Gastrocnemius medialis (tissue), 4 donors: Measurements from ENCODE around the gene ZNF521. TPM values are rescaled to one million over a fixed set of nuclear protein-coding genes. Genes with fewer than 3 reads are reported as not detected.

Experiments
- ATAC-seq, 2 donors: fragments of 150-250 bp; one replicate each; pipeline ENCODE4 v1.9.1; 2016
- DNase-seq, 2 donors: peaks; one replicate each; pipeline ENCODE4 v3.0.0-alpha.2; 2019
- H3K27ac ChIP-seq, 4 donors: fragments of 200-600 bp; sonication (generic); 1 replicate in 1 of 4; 2 replicates in 3 of 4; pipeline ENCODE4 v1.5.1; 2016 to 2018; ENCODE audit warnings: mild to moderate bottlenecking in 2 of 4, moderate library complexity in 1 of 4
- H3K27me3 ChIP-seq, 3 donors: fragments of 200-600 bp; sonication (generic) in 2 of 3; 1 replicate in 1 of 3; 2 replicates in 2 of 3; pipeline versions ENCODE4 v1.5.1 to v1.6.0; 2016 to 2019; ENCODE audit warnings: mild to moderate bottlenecking in 1 of 3, moderate library complexity in 1 of 3
- H3K36me3 ChIP-seq, 2 donors: fragments of 200-600 bp; sonication (generic) in 1 of 2; one replicate each; pipeline ENCODE4 v1.5.1; 2017 to 2018
- H3K4me1 ChIP-seq, 2 donors: fragments of 200-600 bp; sonication (generic) in 1 of 2; one replicate each; pipeline ENCODE4 v1.5.1; 2016 to 2017; ENCODE audit warnings: mild to moderate bottlenecking in 2 of 2
- H3K4me3 ChIP-seq, 4 donors: fragments of 200-600 bp; sonication (generic) in 3 of 4; 1 replicate in 1 of 4; 2 replicates in 3 of 4; pipeline ENCODE4 v1.5.1; 2016 to 2019; ENCODE audit warnings: mild to moderate bottlenecking in 2 of 4
- H3K9me3 ChIP-seq, 3 donors: fragments of 200-600 bp; sonication (generic) in 2 of 3; 1 replicate in 1 of 3; 2 replicates in 2 of 3; pipeline ENCODE4 v1.5.1; 2016 to 2019
- POLR2A ChIP-seq, 2 donors: fragments of 450-650 bp; IDR thresholded peaks; one replicate each; pipeline ENCODE4 v1.6.1; 2017; ENCODE audit warnings: antibody characterized with exemption in 2 of 2, mild to moderate bottlenecking in 2 of 2, moderate library complexity in 2 of 2
- in situ Hi-C, 4 donors: fragments of 200-750 bp; cut with MboI; loops; one replicate each; pipeline versions ENCODE4 v1.15.0 to v1.8.0; 2017; ENCODE audit warnings: low sequenced_read_pairs in 4 of 4
- intact Hi-C: fragments of 100-400 bp; cut with DNase I; formaldehyde crosslinking; loops from one replicate; pipeline ENCODE4 v1.15.1; 2023; ENCODE audit warnings: low total_unique reads
- total RNA-seq, 4 donors: library from RNA; depleted of rRNA; stranded (reverse); fragments of >200 nt; gene quantifications; one replicate each; pipeline versions ENCODE4 v1.1.0 to v1.2.3, GENCODE V29; 2016
- TF ChIP-seq, protein P1 (sequence below), 5 experiments: fragments of 450-650 bp in 3 of 5; fragments of 200-600 bp in 2 of 5; sonication (generic) in 2 of 5; IDR thresholded peaks in 4 of 5; conservative IDR thresholded peaks in 1 of 5; 1 replicate in 4 of 5; 2 replicates in 1 of 5; pipeline ENCODE4 v1.5.1; 2016 to 2019; ENCODE audit warnings: antibody characterized with exemption in 5 of 5, mild to moderate bottlenecking in 3 of 5, moderate library complexity in 3 of 5

ZNF521 gene
- total RNA-seq, 4 donors from 2014 or later: 3.5 to 15.6 (median 4.7) TPM

DNA sequence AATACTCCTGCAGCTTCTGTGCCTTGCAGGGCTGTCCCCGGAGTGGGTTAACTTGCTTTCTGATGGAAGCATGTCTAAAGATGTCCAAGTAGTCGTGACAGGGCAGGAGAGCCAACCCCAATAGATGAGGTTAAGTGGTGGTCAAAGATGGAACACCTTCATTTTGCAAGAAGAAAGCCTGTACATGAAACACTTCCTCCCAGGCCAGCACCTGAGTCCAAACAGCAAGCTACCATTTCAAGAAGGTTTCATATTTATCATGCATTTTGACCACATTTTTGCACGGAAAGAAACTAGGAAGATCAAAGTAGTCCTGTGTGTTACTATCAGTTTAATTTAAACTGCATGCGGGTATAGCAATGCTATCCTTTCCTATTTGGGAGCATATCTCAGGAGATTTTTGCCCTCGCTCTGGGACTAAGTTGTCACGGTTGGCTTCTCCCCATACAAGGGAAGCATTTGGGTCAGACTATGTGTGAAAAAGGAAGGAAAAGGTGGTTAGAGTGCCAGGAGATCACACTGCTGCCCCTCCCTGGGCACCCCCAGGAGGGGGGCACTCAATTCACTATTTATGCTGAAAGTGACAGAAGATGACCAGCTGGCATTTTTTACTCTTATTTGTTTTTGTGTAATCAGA is 187.6 kb downstream of the ZNF521 start:
- TF ChIP-seq, protein P1, sequence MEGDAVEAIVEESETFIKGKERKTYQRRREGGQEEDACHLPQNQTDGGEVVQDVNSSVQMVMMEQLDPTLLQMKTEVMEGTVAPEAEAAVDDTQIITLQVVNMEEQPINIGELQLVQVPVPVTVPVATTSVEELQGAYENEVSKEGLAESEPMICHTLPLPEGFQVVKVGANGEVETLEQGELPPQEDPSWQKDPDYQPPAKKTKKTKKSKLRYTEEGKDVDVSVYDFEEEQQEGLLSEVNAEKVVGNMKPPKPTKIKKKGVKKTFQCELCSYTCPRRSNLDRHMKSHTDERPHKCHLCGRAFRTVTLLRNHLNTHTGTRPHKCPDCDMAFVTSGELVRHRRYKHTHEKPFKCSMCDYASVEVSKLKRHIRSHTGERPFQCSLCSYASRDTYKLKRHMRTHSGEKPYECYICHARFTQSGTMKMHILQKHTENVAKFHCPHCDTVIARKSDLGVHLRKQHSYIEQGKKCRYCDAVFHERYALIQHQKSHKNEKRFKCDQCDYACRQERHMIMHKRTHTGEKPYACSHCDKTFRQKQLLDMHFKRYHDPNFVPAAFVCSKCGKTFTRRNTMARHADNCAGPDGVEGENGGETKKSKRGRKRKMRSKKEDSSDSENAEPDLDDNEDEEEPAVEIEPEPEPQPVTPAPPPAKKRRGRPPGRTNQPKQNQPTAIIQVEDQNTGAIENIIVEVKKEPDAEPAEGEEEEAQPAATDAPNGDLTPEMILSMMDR (IDR thresholded peaks at IDR 0.05 in 4 of 5, conservative IDR thresholded peaks at IDR 0.05 in 1 of 5): no peak
- no peak for TF ChIP-seq POLR2A (IDR thresholded peaks at IDR 0.05)
- DNase-seq (no peak), ATAC-seq (no peak)
- Histone ChIP-seq H3K4me1 (peaks cover 14 to 20% of the 10 kb centered on the region in 2 donors), H3K4me3 (peak overlapping the region; percentile 31 to 57 (median 40)), H3K36me3 (no peaks in the 10 kb centered on the region), H3K27ac (peak overlapping the region in 2 of 4 donors; percentile 34 to 42), H3K9me3 (no peaks in the 10 kb centered on the region), H3K27me3 (no peaks in the 10 kb centered on the region)
- in situ Hi-C loops: no loop called here
- intact Hi-C loops: no loop called here

DNA sequence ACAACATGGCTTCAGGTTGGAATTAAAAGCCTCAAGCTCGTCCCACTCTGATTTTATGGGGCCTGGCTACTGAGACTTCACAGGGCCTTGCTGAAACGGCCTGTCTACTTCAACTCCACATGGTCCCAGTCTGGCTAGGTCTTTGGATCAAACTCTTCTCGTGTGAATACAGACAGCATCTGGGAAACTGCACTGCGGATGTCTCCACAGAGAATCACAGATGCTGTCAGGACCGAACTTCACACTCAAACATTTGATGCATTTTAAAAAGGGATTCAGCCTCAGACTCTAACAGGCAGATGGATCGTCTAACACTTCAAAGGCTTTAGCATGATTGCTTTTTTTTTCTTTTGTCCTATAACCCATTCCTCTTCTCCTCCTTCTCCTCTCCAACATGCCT is 198.5 kb downstream of the ZNF521 start:
- no peaks in the 10 kb centered on the region for H3K9me3 ChIP-seq
- no peaks in the 10 kb centered on the region for H3K27me3 ChIP-seq
- no peaks in the 10 kb centered on the region for H3K4me1 ChIP-seq
- TF ChIP-seq POLR2A (IDR thresholded peaks at IDR 0.05): no peak
- TF ChIP-seq, protein P1 (IDR thresholded peaks at IDR 0.05 in 4 of 5, conservative IDR thresholded peaks at IDR 0.05 in 1 of 5): no peak
- intact Hi-C loops (no loop called here), in situ Hi-C loops (no loop called here)
- no peaks in the 10 kb centered on the region for H3K36me3 ChIP-seq
- no peak for ATAC-seq
- H3K27ac ChIP-seq: no peak overlapping the region
- no peak overlapping the region for H3K4me3 ChIP-seq
- no peak for DNase-seq

DNA sequence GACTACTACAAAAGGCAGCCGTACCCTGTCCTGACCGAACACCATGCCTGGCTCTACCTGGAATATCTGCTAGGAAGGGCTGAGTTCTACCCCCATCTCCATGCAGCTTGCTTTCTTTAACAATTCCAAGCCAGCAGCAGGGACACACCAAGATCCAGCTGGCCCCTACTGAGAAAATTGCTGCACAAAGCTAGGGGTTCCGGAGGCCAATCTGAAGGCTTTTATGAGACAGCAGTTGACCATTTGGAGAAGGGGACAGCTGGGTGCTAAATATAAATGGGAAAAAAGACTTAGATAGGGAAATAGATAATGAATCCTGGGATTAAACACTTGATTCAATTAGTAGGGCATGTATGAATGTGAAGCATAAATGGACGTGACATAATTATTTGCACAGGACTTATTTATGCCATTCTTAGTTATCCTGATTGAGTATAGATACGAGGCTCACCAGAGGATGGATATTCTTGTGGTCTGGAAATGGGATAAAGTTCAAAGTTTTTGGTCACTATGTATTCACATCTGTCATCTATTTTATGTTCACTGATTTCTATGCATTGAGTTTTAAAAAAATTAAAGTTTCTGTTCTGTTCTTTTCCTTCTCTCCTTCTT is 204.0 kb downstream of the ZNF521 start:
- Histone ChIP-seq H3K4me1 (no peaks in the 10 kb centered on the region), H3K9me3 (no peaks in the 10 kb centered on the region), H3K36me3 (no peaks in the 10 kb centered on the region), H3K27ac (no peak overlapping the region), H3K27me3 (no peaks in the 10 kb centered on the region), H3K4me3 (no peak overlapping the region)
- in situ Hi-C loops: no loop called here
- TF ChIP-seq POLR2A (IDR thresholded peaks at IDR 0.05): no peak
- TF ChIP-seq, protein P1 (IDR thresholded peaks at IDR 0.05 in 4 of 5, conservative IDR thresholded peaks at IDR 0.05 in 1 of 5): no peak
- DNase-seq: no peak
- intact Hi-C loops: no loop called here
- ATAC-seq: no peak

DNA sequence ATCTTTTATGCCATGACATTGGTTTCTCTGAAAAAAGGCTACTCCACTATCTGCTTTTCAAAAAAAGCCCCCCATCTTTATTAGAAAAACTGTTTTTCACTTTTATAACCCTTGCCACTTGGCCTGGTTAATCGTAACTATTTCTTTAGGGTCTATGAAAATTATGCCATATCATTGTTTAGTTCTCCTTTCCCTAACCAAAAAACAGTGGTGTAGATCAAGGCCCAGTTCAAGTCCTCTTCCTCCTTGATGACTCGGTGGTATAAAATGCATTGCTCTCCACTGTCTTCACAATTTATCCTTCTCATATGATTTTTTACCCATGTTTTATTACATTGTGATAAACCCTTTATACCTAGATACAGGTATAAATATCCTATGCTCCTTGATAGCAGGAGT is 205.5 kb downstream of the ZNF521 start:
- no peak overlapping the region for H3K27ac ChIP-seq
- TF ChIP-seq POLR2A (IDR thresholded peaks at IDR 0.05): no peak
- TF ChIP-seq, protein P1 (IDR thresholded peaks at IDR 0.05 in 4 of 5, conservative IDR thresholded peaks at IDR 0.05 in 1 of 5): no peak
- ATAC-seq (no peak), DNase-seq (no peak)
- no peak overlapping the region for H3K4me3 ChIP-seq
- H3K9me3 ChIP-seq: no peaks in the 10 kb centered on the region
- no peaks in the 10 kb centered on the region for H3K36me3 ChIP-seq
- H3K27me3 ChIP-seq: no peaks in the 10 kb centered on the region
- in situ Hi-C loops: no loop called here
- no peaks in the 10 kb centered on the region for H3K4me1 ChIP-seq
- intact Hi-C loops: no loop called here
